SK-N-SH treated with all-trans-retinoic acid at 6 μM for 48 hours (cell line): ENCODE data around the gene TATDN3.
"Not testable (repeated sequence)": the region's sequence is repeated elsewhere in the genome, so short reads cannot be mapped to it uniquely, and the experiment has no call there.

Source experiments
- ATAC-seq: fragments of 200-7000 bp; cut with Tn5 transposase; 3 replicates; pipeline ENCODE4 v1.9.1; 2020; ENCODE audit warnings: mild to moderate bottlenecking, moderate library complexity
- ARNTL ChIP-seq: fragments of 450-650 bp; formaldehyde crosslinking; IDR thresholded peaks from 2 replicates; pipeline ENCODE4 v1.5.0; 2020; ENCODE audit warnings: low read depth, mild to moderate bottlenecking, moderate library complexity, borderline replicate concordance
- BACH2 ChIP-seq: fragments of 250-450 bp; sonication (Bioruptor Pico); IDR thresholded peaks from 2 replicates; pipeline ENCODE4 v1.9.0; 2021; ENCODE audit warnings: mild to moderate bottlenecking, borderline replicate concordance
- CSDC2 ChIP-seq: fragments of 250-450 bp; sonication (Bioruptor Pico); IDR thresholded peaks from 2 replicates; pipeline ENCODE4 v1.5.0; 2020; ENCODE audit warnings: mild to moderate bottlenecking, moderate library complexity
- ESRRG ChIP-seq: fragments of 250-450 bp; sonication (Bioruptor Pico); IDR thresholded peaks from 2 replicates; pipeline ENCODE4 v1.6.1; 2021; ENCODE audit warnings: mild to moderate bottlenecking
- ISL1 ChIP-seq: fragments of 250-450 bp; sonication (Bioruptor Pico); IDR thresholded peaks from 2 replicates; pipeline ENCODE4 v2.1.2; 2022; ENCODE audit warnings: mild to moderate bottlenecking, moderate library complexity
- OSR1 ChIP-seq: fragments of 250-450 bp; sonication (Bioruptor Pico); IDR thresholded peaks from 2 replicates; pipeline ENCODE4 v1.8.0; 2022; ENCODE audit warnings: moderate library complexity, mild to moderate bottlenecking, inconsistent platforms
- PPARA ChIP-seq: fragments of 250-450 bp; sonication (Bioruptor Pico); IDR thresholded peaks from 2 replicates; pipeline ENCODE4 v1.5.0; 2020; ENCODE audit warnings: mild to moderate bottlenecking, borderline replicate concordance
- RARB ChIP-seq: fragments of 250-450 bp; sonication (Bioruptor Pico); IDR thresholded peaks from 2 replicates; pipeline ENCODE4 v1.8.0; 2021; ENCODE audit warnings: mild to moderate bottlenecking, moderate library complexity
- SNAI2 ChIP-seq: fragments of 250-450 bp; sonication (Bioruptor Pico); IDR thresholded peaks from 2 replicates; pipeline ENCODE4 v1.5.0; 2020; ENCODE audit warnings: mild to moderate bottlenecking, moderate library complexity
- TCF4 ChIP-seq: fragments of 250-450 bp; sonication (Bioruptor Pico); IDR thresholded peaks from 2 replicates; pipeline ENCODE4 v1.8.0; 2021; ENCODE audit warnings: mild to moderate bottlenecking, moderate library complexity, borderline replicate concordance
- TOX ChIP-seq: fragments of 250-450 bp; sonication (Bioruptor Pico); IDR thresholded peaks from 2 replicates; pipeline ENCODE4 v1.8.0; 2021; ENCODE audit warnings: mild to moderate bottlenecking, moderate library complexity, borderline replicate concordance
- ZC3H10 ChIP-seq: fragments of 250-450 bp; sonication (Bioruptor Pico); IDR thresholded peaks from 2 replicates; pipeline ENCODE4 v1.5.1; 2021; ENCODE audit warnings: mild to moderate bottlenecking, moderate library complexity
- ZFP3 ChIP-seq: fragments of 250-450 bp; sonication (Bioruptor Pico); IDR thresholded peaks from 2 replicates; pipeline ENCODE4 v1.5.0; 2020; ENCODE audit warnings: mild to moderate bottlenecking, moderate library complexity
- ZFP30 ChIP-seq: fragments of 450-650 bp; formaldehyde crosslinking; IDR thresholded peaks from 2 replicates; pipeline ENCODE4 v1.5.0; 2022; ENCODE audit warnings: mild to moderate bottlenecking, moderate library complexity
- ZNF565 ChIP-seq: fragments of 450-650 bp; formaldehyde crosslinking; conservative IDR thresholded peaks from 2 replicates; pipeline ENCODE4 v1.5.0; 2020; ENCODE audit warnings: low read depth, mild to moderate bottlenecking, moderate library complexity
- ZNF70 ChIP-seq: fragments of 450-650 bp; formaldehyde crosslinking; IDR thresholded peaks from 2 replicates; pipeline ENCODE4 v1.5.0; 2020; ENCODE audit warnings: mild to moderate bottlenecking, moderate library complexity
- ZNF8 ChIP-seq: fragments of 450-650 bp; formaldehyde crosslinking; IDR thresholded peaks from 2 replicates; pipeline ENCODE4 v1.5.0; 2020; ENCODE audit warnings: mild to moderate bottlenecking, moderate library complexity
- TF ChIP-seq, protein P1 (sequence below): fragments of 250-450 bp; sonication (Bioruptor Pico); IDR thresholded peaks from 2 replicates; pipeline ENCODE4 v1.5.0; 2020; ENCODE audit warnings: mild to moderate bottlenecking, moderate library complexity
- TF ChIP-seq, protein P2 (sequence below): fragments of 250-450 bp; sonication (Bioruptor Pico); IDR thresholded peaks from 2 replicates; pipeline ENCODE4 v1.5.1; 2021; ENCODE audit warnings: mild to moderate bottlenecking, moderate library complexity
- TF ChIP-seq, protein P3 (sequence below): fragments of 250-450 bp; sonication (Bioruptor Pico); IDR thresholded peaks from 2 replicates; pipeline ENCODE4 v1.8.0; 2020; ENCODE audit warnings: mild to moderate bottlenecking, moderate library complexity, borderline replicate concordance
- TF ChIP-seq, protein P4 (sequence below): fragments of 250-450 bp; sonication (Bioruptor Pico); IDR thresholded peaks from 2 replicates; pipeline ENCODE4 v1.5.1; 2020; ENCODE audit warnings: low read depth, mild to moderate bottlenecking, moderate library complexity
- TF ChIP-seq, protein P5 (sequence below): fragments of 250-450 bp; sonication (Bioruptor Pico); IDR thresholded peaks from 2 replicates; pipeline ENCODE4 v1.8.0; 2021; ENCODE audit warnings: low read depth, mild to moderate bottlenecking, moderate library complexity, borderline replicate concordance

TATDN3 gene

DNA sequence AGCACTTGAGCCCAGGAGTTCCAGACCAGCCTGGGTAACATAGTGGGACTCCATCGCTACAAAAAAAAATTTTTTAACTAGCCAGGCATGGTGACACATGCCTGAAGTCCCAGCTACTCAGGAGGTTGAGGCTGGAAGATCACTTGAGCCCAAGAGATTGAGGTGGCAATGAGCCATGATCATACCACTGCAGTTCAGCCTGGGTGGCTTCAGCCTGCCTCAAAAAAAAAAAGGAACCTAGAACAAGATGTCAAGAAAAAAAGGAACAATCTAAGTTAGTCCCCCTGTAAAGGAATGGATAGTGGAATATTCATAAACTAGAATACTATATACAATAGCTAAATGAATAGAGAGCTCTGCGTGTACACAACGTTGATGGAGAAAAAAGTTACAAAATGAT, 14.5 kb upstream of the TATDN3 start:
- TF ChIP-seq OSR1 (CRISPR knock-in tag) = no peak
- no peak for TF ChIP-seq ZC3H10
- TF ChIP-seq TOX (CRISPR knock-in tag) = no peak
- TF ChIP-seq TCF4 = no peak
- TF ChIP-seq ESRRG (CRISPR knock-in tag) = no peak
- TF ChIP-seq, protein P1, sequence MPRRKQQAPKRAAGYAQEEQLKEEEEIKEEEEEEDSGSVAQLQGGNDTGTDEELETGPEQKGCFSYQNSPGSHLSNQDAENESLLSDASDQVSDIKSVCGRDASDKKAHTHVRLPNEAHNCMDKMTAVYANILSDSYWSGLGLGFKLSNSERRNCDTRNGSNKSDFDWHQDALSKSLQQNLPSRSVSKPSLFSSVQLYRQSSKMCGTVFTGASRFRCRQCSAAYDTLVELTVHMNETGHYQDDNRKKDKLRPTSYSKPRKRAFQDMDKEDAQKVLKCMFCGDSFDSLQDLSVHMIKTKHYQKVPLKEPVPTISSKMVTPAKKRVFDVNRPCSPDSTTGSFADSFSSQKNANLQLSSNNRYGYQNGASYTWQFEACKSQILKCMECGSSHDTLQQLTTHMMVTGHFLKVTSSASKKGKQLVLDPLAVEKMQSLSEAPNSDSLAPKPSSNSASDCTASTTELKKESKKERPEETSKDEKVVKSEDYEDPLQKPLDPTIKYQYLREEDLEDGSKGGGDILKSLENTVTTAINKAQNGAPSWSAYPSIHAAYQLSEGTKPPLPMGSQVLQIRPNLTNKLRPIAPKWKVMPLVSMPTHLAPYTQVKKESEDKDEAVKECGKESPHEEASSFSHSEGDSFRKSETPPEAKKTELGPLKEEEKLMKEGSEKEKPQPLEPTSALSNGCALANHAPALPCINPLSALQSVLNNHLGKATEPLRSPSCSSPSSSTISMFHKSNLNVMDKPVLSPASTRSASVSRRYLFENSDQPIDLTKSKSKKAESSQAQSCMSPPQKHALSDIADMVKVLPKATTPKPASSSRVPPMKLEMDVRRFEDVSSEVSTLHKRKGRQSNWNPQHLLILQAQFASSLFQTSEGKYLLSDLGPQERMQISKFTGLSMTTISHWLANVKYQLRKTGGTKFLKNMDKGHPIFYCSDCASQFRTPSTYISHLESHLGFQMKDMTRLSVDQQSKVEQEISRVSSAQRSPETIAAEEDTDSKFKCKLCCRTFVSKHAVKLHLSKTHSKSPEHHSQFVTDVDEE = no peak
- no peak for TF ChIP-seq BACH2
- no peak for TF ChIP-seq ZFP30 (CRISPR knock-in tag)
- no peak for TF ChIP-seq ARNTL
- TF ChIP-seq ZNF565 (CRISPR knock-in tag) = no peak
- TF ChIP-seq, protein P2, sequence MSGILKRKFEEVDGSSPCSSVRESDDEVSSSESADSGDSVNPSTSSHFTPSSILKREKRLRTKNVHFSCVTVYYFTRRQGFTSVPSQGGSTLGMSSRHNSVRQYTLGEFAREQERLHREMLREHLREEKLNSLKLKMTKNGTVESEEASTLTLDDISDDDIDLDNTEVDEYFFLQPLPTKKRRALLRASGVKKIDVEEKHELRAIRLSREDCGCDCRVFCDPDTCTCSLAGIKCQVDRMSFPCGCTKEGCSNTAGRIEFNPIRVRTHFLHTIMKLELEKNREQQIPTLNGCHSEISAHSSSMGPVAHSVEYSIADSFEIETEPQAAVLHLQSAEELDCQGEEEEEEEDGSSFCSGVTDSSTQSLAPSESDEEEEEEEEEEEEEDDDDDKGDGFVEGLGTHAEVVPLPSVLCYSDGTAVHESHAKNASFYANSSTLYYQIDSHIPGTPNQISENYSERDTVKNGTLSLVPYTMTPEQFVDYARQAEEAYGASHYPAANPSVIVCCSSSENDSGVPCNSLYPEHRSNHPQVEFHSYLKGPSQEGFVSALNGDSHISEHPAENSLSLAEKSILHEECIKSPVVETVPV = no peak
- TF ChIP-seq, protein P3, sequence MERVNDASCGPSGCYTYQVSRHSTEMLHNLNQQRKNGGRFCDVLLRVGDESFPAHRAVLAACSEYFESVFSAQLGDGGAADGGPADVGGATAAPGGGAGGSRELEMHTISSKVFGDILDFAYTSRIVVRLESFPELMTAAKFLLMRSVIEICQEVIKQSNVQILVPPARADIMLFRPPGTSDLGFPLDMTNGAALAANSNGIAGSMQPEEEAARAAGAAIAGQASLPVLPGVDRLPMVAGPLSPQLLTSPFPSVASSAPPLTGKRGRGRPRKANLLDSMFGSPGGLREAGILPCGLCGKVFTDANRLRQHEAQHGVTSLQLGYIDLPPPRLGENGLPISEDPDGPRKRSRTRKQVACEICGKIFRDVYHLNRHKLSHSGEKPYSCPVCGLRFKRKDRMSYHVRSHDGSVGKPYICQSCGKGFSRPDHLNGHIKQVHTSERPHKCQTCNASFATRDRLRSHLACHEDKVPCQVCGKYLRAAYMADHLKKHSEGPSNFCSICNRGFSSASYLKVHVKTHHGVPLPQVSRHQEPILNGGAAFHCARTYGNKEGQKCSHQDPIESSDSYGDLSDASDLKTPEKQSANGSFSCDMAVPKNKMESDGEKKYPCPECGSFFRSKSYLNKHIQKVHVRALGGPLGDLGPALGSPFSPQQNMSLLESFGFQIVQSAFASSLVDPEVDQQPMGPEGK = no peak
- ATAC-seq = no peak

DNA sequence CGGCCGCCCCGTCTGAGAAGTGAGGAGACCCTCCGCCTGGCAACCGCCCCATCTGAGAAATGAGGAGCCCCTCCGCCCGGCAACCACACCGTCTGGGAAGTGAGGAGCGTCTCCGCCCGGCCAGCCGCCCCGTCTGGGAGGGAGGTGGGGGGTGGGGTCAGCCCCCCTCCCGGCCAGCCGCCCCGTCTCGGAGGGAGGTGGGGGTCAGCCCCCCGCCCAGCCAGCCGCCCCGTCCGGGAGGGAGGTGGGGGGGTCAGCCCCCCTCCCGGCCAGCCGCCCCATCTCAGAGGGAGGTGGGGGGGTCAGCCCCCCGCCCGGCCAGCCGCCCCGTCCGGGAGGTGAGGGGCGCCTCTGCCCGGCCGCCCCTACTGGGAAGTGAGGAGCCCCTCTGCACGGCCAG, 12.6 kb upstream of the TATDN3 start:
- not testable (repeated sequence) for ATAC-seq

DNA sequence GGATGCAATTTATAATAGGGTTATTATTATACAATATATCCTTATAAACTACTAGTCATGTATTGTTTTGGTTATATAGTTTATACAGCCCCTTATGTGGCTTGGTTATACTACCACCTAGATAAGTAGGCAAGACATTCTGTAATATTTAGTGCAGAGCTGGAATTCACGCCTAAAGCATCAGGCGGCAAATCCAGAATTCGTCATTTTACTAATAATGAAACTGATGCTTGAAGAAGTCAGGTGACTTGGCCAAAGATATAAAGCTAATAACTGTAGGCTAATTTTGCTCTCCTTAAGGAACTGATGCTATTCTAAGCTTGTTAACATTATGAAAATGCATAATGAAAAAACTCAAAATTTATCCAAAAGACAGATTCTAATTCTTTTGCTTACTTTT, 10.9 kb upstream of the TATDN3 start:
- TF ChIP-seq, protein P4, sequence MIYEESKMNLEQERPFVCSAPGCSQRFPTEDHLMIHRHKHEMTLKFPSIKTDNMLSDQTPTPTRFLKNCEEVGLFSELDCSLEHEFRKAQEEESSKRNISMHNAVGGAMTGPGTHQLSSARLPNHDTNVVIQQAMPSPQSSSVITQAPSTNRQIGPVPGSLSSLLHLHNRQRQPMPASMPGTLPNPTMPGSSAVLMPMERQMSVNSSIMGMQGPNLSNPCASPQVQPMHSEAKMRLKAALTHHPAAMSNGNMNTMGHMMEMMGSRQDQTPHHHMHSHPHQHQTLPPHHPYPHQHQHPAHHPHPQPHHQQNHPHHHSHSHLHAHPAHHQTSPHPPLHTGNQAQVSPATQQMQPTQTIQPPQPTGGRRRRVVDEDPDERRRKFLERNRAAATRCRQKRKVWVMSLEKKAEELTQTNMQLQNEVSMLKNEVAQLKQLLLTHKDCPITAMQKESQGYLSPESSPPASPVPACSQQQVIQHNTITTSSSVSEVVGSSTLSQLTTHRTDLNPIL = no peak
- no peak for TF ChIP-seq SNAI2 (CRISPR knock-in tag)
- no peak for TF ChIP-seq RARB
- no peak for TF ChIP-seq ZFP3 (CRISPR knock-in tag)
- TF ChIP-seq, protein P3 = no peak
- no peak for TF ChIP-seq ZNF8 (CRISPR knock-in tag)
- TF ChIP-seq ARNTL = no peak
- TF ChIP-seq, protein P5, sequence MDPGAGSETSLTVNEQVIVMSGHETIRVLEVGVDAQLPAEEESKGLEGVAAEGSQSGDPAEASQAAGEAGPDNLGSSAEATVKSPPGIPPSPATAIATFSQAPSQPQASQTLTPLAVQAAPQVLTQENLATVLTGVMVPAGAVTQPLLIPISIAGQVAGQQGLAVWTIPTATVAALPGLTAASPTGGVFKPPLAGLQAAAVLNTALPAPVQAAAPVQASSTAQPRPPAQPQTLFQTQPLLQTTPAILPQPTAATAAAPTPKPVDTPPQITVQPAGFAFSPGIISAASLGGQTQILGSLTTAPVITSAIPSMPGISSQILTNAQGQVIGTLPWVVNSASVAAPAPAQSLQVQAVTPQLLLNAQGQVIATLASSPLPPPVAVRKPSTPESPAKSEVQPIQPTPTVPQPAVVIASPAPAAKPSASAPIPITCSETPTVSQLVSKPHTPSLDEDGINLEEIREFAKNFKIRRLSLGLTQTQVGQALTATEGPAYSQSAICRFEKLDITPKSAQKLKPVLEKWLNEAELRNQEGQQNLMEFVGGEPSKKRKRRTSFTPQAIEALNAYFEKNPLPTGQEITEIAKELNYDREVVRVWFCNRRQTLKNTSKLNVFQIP (CRISPR knock-in tag) = no peak
- TF ChIP-seq TOX (CRISPR knock-in tag) = no peak
- TF ChIP-seq PPARA = no peak
- TF ChIP-seq, protein P2 = no peak
- no peak for TF ChIP-seq BACH2
- no peak for TF ChIP-seq ZFP30 (CRISPR knock-in tag)
- no peak for TF ChIP-seq ZC3H10
- TF ChIP-seq ZNF70 (CRISPR knock-in tag) = no peak
- TF ChIP-seq CSDC2 (CRISPR knock-in tag) = no peak
- TF ChIP-seq, protein P1 = no peak
- no peak for TF ChIP-seq ISL1 (CRISPR knock-in tag)
- TF ChIP-seq ZNF565 (CRISPR knock-in tag) = no peak
- TF ChIP-seq, all 23 proteins: peak for 0
- no peak for ATAC-seq
